Kasumi-1 (cell line): ENCODE measurements around the gene FNDC3B.

Experiments
- DNase-seq, 2 experiments: peaks; one replicate each; lab custom pipeline; 2025; lab: John Stamatoyannopoulos, UW

Gene FNDC3B

GRCh38 chr3:172167892-172168648, 128.7 kb downstream of the FNDC3B start:
- DNase-seq: no peak

GRCh38 chr3:172170073-172170709, 130.8 kb downstream of the FNDC3B start:
- no peak for DNase-seq

DNA sequence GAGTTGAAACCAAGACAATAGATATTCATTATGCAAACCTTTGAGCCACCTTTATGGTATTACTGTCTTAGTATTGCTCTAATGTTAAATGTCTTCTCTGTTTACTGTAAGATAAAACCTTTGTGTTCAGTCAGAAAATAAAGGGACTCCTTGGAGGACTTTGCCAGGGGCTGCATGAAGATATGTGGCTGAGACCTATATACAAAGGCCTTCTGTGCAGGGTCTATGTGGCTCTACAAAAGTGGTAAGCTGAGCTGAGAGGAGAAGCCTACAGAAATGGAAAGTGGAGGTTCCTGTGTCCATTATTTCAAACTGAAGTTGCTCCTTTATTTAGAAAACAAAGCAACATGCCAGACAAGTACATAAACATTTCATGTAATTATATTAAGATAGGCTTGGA, 131.5 kb downstream of the FNDC3B start:
- DNase-seq: no peak

- no peak for DNase-seq
These were observed 132.2 kb downstream of the FNDC3B start for GRCh38 chr3:172171396-172172075.

- DNase-seq: no peak
These were observed 134.2 kb downstream of the FNDC3B start for GRCh38 chr3:172173316-172174254.

DNA sequence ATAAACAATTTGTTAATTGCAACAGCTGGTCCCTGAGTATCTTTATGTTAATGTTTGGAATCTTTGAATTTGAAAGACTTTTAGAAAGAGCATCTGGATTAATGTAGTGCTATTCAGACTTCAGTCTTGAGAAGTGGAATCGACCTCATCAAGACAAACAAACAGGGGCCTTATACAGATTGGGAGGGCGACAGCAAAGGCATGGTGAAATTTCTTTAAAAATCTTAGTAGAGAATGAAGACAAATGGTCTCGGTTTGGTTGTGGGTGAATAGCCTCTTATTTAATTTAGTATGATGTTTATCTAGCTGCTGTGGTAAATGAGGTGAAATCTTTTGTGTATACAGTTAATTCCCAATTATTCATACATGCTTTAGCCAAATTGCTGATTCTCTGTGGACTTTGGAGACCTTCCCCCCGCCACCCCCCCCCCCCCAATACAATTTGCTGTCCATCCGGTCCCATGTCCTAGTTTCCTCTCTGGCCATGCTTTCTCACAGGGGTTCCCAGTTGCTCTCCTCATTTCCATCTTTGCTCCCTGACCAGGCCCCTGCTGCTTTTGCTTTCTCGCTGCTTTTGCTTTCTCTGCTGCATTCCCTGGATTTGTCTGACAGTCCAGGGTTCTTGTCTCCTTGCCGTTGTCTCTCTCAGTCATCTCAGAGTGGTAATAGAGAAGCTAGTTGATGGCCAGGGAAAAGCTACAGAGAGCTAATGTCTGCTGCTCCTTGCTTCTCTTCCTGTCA, 135.3 kb downstream of the FNDC3B start:
- no peak for DNase-seq

- DNase-seq: no peak
These were observed 135.8 kb downstream of the FNDC3B start for GRCh38 chr3:172175254-172175599.

DNA sequence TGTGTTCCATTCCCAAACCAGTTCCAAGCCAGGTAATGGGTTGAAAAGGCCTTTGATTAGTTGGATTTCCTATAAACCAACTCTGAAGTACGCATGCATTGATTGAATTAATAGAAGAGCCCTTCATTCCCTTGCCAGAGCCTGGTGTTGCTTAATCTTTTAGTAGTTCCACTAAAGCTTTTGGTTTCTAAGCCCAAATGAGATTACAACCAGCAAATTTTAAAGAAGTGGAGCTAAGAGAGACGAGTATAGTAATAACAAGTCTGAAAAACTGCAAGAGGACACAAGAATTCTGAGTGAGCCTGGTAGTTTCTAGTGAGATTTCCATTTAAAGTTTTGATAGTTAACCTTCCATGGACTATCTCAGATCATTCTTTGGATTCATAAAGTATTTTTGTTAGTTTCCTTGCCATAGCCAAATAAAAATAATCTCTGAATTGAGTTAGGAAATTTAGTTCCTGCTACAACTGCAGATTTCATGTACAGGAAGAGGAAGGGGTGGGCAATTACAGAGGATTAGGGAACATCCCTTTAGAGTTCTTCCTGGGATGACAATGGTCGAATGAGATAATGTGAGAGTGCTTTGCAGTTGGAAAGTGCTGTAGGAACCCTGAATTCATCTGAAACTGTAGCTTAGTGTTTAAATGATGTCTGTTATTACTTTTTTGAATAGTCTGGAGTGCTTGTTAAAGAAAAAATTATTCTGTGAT, 136.8 kb downstream of the FNDC3B start:
- DNase-seq: no peak

- DNase-seq: no peak
These were observed 137.7 kb downstream of the FNDC3B start for GRCh38 chr3:172177046-172177445.

DNA sequence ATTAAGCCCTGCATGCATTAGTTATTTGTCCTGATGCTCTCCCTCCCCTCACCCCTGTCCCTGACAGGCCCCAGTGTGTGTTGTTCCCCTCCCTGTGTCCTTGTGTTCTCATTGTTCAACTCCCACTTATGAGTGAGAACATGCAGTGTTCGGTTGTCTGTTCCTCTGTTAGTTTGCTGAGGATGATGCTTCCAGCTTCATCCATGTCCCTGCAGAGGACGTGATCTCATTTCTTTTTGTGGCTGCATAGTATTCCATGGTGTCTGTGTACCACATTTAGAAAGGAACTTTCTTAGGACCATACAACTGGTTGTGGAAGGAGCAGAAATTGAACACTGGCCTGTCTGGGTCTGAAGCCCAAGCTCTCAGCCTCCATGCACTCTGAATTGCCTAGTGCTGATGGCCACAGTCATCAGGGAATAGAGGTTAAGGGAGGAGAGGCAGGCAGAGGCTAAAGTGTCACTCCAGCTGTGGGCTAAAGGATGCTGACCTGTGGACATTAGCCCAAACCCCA, 138.5 kb downstream of the FNDC3B start:
- no peak for DNase-seq

DNA sequence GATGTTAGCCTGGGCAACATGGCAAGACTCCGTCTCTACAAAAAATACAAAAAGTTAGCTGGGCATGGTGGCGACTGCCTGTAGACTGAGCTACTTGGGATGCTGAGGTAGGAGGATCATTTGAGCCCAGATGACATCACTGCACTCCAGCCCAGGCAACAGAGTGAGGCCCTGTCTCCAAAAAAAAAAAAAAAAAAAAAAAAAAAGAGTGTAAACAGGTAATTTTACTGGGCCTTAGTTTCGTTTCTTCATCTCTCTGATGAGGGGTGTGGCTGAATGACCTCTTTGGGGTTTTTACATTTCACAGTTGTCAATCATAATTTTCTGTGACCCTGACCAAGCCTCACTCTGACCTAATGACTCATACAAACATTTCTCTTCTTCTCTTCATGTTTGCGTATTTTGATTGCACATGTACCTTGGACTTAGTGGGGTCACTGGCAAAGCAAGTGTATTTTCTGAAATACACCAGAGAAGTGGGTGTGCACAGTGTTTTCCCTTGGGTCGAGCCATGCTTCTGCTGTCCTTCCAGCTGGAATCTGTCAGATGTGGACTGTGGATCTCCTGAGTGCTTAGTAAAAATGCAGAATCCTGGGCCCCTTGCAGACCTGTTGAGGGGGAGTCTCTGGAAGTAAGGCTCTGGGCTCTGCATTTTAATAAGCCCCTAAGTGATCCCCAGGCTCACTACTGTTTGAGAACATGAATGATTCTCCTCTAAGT, 140.5 kb downstream of the FNDC3B start:
- DNase-seq: no peak

- no peak for DNase-seq
These were observed 141.1 kb downstream of the FNDC3B start for GRCh38 chr3:172180473-172180872.

- peak; percentile 23 to 40 for DNase-seq
These were observed 142.7 kb downstream of the FNDC3B start for GRCh38 chr3:172181932-172182586.

GRCh38 chr3:172182797-172183196, 143.4 kb downstream of the FNDC3B start:
- DNase-seq: no peak

DNA sequence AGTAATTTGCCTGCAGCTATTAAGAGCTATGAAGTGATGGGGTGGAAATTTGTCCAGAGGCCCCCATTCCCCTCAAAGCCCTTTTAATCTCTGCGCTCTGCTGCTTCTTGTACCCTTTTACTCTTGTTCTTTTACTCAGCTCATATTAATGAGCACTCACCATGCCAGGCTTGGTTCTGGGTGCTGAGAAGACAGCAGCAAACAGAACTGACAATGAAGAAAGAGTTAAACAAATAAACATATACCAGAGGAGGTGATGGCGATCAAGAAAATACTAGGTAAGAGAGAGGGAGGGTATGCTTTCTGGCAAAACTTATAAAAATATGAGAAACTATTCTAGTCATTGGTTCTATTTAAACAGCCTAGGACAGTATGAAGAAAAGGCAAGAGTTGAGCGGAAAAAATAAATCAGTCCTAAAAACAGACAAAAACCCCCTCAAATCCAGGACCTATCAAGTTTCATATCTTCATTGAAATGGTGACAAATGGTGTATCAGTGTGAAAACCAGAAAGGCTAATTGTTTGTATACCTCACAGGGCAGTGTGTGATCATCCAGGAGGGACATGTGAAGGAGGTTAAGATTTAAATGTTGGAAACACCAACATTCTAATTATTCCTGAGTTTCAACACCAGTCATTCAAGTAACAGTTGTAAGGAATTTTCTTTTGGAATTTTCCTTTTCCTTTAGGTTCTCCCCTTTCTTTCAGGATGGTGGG, 144.9 kb downstream of the FNDC3B start:
- DNase-seq: no peak

DNA sequence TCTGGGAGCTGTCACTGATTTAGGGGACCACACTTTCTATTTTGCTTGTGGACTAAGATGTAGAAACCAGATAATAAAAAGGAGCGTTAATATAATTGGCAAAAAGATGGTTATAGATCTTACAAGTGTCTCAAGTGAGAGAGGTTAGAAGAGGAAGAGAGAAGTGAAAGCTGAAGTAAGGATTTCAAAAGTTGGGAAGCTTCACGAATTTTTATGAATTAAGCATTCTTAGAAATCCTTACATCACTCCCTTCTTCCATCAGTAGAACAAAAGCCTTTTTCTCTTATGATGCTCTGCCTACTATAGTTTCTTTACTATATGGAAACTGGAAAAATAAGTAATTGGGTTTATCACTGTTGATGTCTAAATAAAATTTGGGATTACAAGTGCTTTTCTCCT, 146.5 kb downstream of the FNDC3B start:
- no peak for DNase-seq

GRCh38 chr3:172186607-172187006, 147.2 kb downstream of the FNDC3B start:
- DNase-seq: no peak

DNA sequence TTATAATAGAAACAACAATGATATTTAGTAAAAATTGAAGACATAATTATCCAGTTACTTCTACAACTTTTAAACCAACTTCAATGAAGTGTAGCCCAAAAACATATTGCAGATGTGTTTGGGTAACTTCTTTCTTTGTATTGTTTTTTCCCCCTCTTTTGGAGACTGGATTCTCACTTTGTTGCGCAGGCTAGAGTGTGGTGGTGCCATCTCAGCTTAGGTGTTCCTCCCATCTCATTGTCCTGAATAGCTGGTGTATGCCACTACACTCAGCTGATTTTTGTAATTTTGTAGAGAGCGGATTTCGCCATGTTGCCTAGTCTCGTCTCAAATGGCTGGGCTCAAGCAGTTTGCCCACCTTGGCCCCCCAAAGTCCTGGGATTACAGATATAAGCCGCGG, 148.1 kb downstream of the FNDC3B start:
- DNase-seq: no peak

- no peak for DNase-seq
These were observed 149.1 kb downstream of the FNDC3B start for GRCh38 chr3:172188511-172188910.
